ENCODE results near the gene NUTF2. TPM values are rescaled to one million over a fixed set of nuclear protein-coding genes. Genes with fewer than 3 reads are reported as not detected.
A peak's percentile ranks its signal among the peaks of the same experiment; 100 is the strongest.

Gene NUTF2

GRCh38 chr16:67919622-67920221 is 73.0 kb downstream of the NUTF2 start:
- Histone ChIP-seq H2BK15ac (replicated peaks; ENCODE audit: low read depth) (no peak overlapping the region), H3K4me1 (ENCODE audit: control insufficient read depth, low read depth, low read length) (peaks cover 19% of the 10 kb centered on the region), H3K27ac (ENCODE audit: low read depth, low read length) (no peak overlapping the region), H3K23ac (ENCODE audit: low read length) (peak overlapping the region; percentile 15), H4K5ac (ENCODE audit: low read length) (no peak overlapping the region), H3K9ac (ENCODE audit: low read length) (peak overlapping the region; percentile 23), H2BK5ac (ENCODE audit: low read length) (peak overlapping the region; percentile 36), H3K79me1 (ENCODE audit: low read length) (peaks cover 17% of the 10 kb centered on the region), H3K4me2 (ENCODE audit: low read length) (no peak overlapping the region), H3K18ac (ENCODE audit: low read length) (no peak overlapping the region), H3K4me3 (ENCODE audit: low read length) (no peak overlapping the region), H3K56ac (ENCODE audit: low read length) (peak overlapping the region; percentile 51), H3K4ac (ENCODE audit: low read depth, low read length) (no peak overlapping the region), H2BK120ac (ENCODE audit: low read depth, low read length) (no peak overlapping the region), H2AK5ac (ENCODE audit: low read length) (no peak overlapping the region), H3K36me3 (ENCODE audit: control insufficient read depth, insufficient read depth, low read length) (no peaks in the 10 kb centered on the region), H3K79me2 (ENCODE audit: control insufficient read depth, insufficient read depth, low read length) (peaks cover 7% of the 10 kb centered on the region), H3K27me3 (ENCODE audit: insufficient read depth, low read length, poor library complexity) (no peaks in the 10 kb centered on the region), H4K8ac (ENCODE audit: low read depth, low read length) (no peak overlapping the region)
- peak; percentile 66 for DNase-seq
- WGBS (ENCODE audit: extremely low coverage, insufficient coverage, low lambda C conversion rate), result no CpG with 5 or more reads among the region's 6 CpGs

Small RNA genes within 50 kb of the gene (small RNA-seq; reads per million reads assigned to genes)
- gene AC040162.2 (ENCODE audit: insufficient read depth) (not detected), gene NRN1L (ENCODE audit: insufficient read depth) (not detected)
